Amniotic epithelial cell (primary cell): ENCODE measurements around the gene GPR135.
"Not testable (repeated sequence)": the region's sequence is repeated elsewhere in the genome, so short reads cannot be mapped to it uniquely, and the experiment has no call there.

Experiments used
- DNase-seq: peaks from one replicate; pipeline ENCODE4 v3.0.0-alpha.2; 2010; ENCODE audit warnings: low read depth

The GPR135 gene

DNA sequence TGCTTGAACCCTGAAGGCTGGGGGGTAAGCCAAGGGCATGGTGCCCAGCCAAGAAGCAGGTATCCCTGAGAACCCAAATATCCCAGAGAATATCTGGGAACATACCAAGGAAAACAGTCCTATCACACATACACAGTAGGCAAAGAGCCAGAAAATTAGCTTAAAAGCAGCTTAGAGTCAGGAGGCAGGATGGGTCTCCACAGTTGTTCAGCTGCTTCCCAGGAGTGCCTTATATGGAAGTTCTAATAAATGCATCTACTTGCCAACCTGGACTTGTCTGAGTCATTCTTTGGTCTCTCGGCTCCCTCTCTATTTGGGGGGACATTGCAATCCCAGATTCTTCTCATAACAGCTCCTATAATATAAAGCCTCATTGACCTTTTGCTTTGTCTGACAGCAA lies 9.0 kb upstream of the GPR135 start:
- DNase-seq: peak; percentile 52

DNA sequence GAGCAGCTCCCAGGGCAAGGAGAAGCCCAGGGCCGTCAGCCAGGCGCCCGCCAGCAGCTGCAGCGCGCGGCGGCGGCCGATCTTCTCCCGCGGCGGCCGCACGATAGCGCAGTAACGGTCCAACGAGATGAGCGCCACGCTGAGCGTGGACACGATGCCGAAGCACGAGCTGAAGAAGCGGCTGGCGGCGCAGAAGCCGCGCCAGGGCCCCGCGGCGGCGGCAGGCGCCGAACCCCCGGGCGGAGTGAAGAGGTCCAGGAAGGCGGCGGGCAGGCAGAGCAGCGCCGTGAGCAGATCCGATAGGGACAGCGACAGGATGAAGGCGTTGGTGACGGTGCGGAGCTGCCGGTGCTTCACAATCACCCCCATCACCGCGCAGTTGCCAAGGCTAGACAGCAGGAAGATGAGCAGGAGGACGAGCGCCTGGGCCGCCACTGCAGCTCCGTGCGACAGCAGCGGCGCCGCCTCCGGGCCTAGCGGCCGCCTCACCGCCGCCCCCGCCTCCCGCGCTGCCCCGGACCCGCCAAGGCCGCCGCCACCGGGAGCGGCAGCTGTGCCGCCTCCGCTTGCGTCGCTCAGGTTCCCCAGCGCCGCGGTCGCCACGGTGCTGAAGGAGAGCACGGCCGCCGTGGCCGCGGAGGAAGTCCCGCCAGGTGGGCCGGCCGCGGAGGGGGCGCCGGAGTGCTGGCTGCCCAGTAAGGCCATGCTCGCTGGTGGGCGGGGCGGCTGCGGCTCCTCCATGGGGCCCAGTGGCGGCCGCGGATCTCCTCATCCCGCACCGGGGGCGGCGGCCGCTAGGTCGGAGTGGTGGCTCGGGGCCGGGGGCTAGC lies 479 bp downstream of the GPR135 start:
- DNase-seq: peak; percentile 41

DNA sequence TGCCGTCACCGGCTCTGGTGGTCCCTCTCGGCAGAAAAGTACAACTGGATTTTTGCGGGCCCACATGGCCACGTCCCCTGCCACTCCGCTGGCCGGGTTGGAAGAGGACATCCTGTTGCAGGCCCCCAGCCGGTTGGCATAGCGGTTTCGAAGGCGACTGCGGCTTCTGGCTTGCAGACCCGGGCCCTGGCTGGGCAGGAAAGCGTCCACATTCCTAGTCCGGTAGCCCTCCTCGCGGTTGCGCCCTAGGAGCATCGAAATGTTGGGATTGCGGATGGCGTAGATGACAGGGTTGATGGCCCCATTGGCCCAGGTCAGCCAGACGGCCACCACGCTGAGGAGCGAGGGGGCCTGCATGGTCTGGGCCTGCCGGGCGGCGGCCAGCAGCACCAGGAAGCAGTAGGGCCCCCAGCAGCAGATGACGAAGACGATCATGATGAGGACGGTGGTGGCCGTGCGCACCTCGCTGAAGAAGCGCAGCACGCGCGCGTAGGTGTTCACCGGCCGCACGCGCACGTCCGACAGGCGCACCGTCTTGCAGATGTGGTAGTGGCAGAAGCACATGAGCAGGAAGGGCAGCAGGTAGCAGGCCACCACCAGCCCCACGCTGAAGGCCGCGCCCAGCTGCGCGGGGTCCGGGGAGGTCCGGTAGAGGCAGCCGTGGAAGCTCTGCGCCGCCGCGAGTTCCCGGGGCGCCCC lies 1.2 kb downstream of the GPR135 start:
- no peak for DNase-seq

DNA sequence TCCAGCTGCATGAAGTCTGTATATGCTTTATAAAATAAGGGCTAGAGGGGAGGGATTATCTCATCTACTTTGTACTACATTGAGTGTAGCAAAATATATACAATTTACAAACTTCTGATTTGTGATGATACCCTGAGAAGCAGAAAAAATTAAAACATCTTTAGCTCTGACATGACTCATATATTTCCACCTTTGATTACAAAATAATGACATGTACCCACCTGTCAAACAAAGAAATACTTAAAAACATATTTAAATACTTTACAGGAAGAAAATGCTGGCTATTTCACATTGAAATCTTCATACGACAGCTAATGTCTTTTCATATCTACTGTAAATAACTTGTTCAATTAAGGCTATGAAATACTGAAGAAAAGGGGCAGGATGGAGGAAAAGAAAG lies 3.3 kb downstream of the GPR135 start:
- no peak for DNase-seq

DNA sequence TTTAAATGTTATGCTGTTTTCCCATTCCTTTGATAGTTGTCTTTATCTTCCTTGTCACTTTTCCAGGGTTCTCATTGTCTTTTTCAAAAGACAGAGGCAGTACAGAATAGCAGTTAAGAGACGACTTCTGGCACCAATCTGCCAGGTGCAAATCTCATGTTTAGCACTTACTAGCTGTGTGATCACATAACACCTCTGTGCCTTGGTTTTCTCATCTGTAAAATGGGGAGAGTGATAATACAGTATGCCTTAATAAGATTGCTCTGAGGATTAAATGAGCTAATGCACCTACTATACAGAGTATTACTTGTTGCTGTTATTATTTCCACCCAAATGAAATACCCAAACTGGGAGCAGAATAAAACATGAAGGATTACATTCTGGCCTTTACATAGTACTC lies 4.8 kb downstream of the GPR135 start:
- DNase-seq: no peak

DNA sequence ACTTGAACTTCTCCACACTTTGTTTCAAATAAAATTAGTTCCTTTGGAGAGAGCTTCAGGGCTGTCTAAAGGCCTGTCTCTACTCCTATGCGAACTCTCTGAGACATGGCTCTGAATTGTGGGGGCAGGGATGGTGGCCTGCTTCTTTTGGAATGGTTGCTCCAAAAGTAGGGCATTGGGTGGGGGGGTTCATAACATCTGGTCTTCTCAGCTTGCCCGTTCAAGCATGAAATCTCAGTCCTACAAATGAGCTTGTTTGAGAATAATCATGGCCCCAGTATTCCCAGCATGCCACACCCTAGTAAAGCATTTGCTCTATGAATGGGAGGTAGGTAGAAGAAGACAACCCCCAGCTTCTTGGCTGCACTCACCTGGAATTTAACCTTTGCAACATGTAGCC lies 6.7 kb downstream of the GPR135 start:
- no peak for DNase-seq

DNA sequence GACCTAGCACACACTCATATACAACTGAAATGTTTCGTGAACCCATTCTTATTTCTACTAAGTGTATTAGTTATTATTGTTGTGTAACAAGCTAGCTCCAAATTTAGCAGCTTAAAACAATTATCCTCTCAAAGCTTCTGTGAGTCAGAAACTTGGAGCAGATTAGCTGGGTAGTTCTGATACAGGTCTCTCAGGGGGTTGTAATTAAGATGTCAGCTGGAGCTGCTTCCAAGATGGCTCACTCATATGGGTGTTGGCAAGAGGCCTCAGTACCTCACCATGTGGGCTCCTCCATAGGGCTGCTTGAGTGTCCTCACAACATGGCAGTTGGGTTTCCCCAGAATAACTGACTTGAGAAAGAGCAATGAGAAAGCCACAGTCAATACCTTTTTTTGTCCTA lies 9.8 kb downstream of the GPR135 start:
- DNase-seq: peak; percentile 32

DNA sequence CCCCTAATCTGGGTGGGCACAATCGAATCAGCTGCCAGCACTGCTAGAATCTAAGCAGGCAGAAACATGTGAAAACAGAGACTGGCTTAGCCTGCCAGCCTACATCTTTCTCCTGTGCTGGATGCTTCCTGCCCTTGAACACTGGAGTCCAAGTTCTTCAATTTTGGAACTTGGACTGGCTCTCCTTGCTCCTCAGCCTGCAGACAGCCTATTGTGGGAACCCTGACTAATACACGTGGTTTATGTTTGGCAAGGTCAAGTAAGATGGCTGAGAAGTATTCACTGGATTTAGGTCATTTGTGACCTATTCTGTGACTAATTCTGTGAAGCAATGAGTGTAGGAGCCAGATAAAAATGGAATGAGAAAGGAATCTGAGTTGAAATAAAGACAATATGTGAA lies 11.0 kb downstream of the GPR135 start:
- peak; percentile 93 for DNase-seq

DNA sequence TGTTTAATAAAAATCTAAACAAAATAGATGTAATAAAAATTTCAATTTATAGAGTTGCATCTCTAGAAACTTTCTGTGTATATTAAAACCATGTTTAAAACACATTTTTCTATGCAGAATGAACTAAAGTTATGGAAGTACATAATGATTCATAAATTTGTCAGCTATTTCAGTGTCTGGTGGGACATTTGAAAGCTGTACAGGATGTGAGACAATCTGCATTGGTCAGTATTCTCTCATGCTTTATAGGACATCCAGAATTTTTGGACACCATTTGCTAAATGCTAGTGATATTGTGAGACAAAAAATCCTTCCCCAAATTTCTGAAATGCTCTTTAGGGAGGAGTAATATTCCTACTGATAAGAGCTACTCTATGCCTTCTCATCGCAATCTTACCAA lies 13.3 kb downstream of the GPR135 start:
- DNase-seq: no peak

DNA sequence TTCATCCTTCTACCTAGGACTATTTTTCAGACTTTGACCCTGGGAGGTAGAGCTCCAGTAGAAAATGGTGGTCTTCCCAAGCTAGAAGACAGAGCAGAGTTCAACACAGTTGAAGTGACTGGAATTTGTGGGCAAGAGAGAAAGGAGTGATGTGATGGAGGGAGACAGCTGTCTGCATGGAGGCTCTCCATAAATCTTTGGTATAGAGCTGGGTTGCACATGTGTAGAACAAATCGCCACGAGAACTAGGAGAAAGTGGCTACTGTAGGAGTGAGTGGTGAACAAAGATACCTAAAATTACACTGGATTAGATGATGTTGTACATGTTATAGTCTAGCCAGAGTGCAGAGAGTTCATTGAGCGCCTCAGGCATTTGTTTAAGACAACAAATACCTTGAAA lies 14.5 kb downstream of the GPR135 start:
- DNase-seq: no peak

DNA sequence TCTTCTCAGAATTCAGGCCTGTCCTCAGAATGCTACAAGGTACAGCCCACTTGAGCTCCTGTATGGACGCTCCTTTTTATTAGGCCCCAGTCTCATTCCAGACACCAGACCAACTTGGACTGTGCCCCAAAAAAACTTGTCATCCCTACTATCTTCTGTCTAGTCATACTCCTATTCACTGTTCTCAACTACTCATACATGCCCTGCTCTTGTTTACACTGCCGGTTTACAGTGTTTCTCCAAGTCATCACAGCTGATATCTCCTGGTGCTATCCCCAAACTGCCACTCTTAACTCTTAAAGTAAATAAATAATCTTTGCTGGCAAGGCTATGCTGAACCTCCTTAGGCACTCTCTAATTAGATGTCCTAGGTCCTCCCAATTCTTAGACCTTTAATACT lies 16.5 kb downstream of the GPR135 start:
- not testable (repeated sequence) for DNase-seq

DNA sequence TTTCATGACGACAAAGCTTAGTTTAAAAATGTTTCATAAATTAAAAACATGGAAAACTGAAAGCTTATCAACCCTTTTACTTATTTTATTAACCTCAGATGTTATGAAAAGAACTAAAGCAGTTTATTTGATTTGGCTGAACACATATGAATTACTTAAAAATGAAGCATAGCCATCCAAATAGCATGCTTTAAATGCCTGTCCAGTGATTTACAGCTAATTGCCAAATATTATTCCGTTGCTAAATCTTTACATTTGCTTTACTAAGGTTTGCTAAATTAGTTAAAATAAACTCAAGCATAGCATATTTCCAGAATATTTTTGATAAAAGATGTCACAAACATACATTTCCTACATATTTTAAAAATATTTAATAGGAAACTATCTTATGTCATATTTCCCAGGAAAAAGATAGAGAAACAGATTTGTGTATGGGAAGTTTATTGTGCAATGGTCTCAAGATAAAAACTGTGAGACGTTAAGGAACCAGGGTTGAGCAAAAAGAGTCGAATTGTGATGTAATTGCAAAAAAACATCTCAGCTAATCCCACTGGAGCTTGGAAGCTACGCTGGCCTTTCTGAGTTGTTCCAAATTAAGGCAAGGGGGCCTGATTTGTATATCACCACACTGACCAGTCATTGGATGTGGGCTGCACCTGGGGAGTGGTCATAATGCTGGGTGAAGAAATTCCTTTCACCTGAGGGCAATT lies 25.8 kb downstream of the GPR135 start:
- peak; percentile 90 for DNase-seq

DNA sequence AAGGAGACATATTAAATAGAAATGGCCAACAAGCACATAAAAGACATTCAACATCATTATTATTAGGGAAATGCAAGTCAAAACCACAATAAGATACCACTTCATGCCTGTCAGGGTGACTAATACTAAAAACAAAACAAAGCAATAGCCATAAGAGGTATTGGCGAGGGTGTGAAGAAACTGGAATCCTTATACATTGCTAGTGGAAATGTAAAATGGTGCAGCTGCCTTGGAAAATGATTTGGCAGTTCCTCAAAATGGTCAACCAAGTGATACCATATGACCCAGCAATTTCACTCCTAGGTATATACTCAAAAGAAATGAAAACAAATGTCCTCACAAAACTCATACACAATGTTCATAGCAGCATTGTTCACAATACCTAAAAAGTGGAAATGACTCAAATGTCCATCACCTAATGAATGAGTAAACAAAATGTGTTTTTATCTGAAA lies 27.0 kb downstream of the GPR135 start:
- peak; percentile 72 for DNase-seq

DNA sequence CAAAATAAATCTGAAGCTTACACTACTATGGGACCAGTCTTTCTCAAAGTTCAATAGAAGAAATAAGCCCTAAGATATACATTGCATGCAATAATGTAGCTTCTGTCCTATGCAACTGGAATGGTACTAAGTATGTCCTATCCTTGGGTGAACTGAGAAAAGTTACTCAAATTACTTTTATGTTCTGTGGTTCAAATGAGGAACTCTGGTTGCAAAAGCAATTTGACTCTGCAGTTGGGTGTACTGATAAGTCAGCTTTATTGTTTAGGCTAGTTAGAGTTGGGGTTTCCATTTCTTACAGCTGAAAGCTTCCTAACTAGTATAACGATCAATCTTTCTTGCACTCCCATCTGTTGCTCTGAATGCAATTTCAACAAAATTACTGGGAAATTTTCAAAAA lies 29.2 kb downstream of the GPR135 start:
- DNase-seq: no peak

DNA sequence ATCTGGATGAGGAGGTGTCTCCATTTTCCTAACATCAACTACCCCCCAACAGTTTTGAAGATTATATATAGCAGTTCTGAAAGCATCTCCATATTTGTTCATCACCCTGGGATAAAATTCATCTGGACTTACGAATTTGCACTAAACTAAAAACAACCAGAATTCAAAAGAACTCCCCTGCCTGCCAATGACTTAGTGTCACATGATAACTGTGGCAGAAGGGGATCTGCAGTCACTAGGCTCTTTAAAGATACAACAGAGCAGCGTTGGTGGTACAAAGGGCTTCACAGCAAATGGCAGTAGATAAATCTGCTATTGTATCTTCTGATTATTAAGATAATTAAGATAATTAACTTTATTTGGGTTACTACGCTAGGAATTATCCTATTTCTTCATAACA lies 30.1 kb downstream of the GPR135 start:
- DNase-seq: no peak

DNA sequence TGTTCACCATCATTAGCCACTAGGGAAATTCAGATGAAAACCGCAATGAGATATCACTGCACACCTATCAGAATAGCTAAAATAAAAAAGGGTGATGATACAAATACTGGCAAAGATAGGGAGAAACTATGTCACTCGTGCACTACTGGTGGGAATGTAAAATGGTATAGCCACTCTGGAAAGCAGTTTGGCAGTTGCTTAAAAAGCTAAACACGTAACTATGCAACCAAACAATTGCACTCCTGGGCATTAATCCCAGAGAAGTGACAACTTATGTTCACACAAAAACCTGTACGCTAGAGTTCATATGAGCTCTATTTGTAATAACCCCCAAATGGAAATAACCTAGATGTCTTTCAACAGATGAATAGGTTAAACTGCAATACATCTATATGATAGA lies 35.4 kb downstream of the GPR135 start:
- DNase-seq: no peak

DNA sequence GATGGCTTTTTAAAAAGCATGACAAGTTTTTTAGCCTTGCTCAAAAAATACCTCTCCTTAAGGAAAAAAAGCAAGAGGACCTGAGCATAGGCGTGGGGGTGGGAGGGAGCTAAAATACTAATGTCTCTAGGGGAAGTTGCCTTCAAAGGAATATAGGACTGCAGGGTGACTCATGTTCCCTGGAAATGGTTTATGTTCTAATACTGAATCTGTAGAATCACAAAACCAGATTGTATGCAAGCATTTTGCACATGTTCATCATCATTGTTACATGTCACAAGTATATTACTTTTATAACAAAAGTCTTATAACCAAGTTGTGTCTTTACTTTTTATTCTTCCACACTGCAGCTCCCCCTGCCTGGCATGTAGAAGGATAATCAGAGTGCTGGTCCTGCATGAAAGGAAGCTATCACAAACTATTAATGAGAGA lies 36.6 kb downstream of the GPR135 start:
- DNase-seq: peak; percentile 55

DNA sequence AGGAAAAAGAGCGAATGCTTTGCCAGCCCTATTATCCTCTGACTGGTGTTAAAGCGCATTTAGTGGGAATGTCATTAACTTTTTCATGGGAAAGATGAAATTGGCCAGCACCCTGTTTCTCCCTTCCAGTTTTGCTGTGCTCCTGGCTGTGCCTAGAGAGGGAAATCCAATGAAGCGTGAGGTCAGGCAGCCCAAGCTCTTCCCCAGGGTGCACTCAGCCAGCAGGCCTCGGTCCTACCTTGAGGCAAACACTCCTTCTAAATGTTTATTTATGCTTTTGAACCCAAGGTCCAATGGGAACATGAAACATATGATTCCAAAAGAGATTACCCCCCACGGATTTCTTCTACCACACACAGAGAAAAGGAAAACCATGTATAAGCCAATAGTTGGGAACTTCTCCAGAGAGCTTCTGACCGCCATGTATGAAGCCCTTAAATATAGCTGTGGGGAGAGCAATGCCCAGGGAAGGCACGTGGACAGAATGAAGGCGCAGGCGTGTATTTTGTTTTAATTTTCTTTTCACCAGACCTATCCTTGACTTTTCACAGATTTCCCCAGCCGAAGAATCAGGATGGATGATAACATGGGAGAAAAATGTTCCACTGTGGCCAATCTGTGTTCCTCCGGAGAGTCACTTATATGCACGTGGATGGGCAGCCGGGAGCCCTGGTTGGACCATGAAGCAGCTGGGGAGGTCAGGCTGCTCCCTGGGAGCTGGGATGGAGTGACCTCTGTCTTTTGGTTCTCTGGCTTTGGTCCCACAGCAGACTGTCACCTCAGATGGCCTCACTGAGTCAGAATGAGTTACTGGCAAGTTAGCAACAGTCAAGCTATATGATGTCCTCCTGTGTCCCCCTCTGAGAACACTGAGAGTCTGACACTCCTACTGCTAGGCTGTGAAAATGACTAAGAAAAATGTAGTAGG lies 37.3 kb downstream of the GPR135 start:
- DNase-seq: no peak

DNA sequence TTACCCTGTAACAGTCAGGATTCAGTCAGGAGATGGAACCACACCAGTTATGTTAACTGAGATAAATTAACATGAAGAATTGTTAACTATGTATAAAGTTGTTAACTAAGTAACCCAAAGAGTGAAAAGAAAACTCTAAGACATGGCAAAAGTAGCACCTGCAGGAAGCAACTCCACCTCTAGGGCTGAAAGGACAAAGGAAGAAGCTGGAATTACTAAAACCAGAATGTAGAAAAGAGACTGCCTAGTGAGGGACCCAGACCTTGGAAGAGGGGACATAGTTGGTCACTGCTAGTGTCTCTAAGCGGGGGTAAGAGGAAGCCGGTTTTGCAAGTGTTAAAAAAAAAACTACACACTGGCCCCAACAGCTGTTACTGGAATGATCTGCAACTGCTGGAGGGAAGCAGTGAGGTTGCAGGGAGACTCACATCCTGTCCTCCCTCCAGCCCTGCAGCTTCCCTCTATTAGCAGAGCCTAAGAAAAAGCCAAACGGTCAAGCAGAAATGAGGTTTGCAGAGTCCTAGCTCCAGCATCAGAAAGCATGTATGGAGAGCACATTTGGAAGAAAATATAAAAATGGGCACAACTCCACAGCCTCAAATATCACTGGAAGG lies 39.8 kb downstream of the GPR135 start:
- DNase-seq: no peak

DNA sequence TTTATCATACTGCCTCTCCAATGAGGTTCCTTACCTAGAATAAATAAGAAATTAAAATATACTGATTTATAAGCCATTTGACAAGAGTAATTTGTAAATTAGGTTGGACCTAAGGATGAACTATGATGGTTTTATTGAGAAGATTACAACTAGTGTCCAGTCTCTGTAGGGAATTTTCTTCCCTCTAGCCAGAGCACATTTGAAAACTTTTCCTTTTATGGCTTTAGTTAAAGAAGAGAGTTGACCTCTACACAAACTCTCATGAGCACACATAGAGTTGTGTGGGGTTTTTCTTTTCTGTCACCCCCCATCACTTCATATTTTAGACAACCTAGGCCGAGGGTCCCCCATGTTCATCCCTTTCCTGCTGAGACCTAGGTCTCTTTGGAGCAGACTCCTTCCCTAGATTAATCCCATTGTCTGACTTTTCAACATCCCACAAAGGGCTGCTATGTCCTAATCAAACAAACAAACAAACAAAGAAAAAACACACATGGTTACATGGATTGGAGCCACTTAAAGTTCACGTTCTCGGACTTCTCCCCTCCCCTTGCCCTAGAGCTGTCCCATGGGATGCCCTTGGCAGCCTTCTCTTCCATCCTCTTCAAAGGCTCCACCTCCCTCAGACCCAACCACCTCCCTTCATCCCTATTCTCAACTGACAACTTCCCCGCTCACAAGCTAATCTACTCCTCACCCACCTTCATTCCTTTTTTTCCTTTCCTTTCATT lies 40.7 kb downstream of the GPR135 start:
- no peak for DNase-seq
